Bronchial epithelial cell (primary cell): ENCODE results near the gene CAMK2G. TPM values are rescaled to one million over a fixed set of nuclear protein-coding genes. Genes with fewer than 3 reads are reported as not detected.
"Not testable (repeated sequence)": the region's sequence is repeated elsewhere in the genome, so short reads cannot be mapped to it uniquely, and the experiment has no call there.

Source experiments
- DNase-seq: peaks from one replicate; pipeline ENCODE4 v3.0.0-alpha.2; 2010; ENCODE audit warnings: low read depth
- FAIRE-seq: peaks from 2 replicates; lab custom pipeline; 2011; peaks lifted over from hg19 to GRCh38; lab: Jason Lieb, UNC
- H3K27me3 ChIP-seq: 2 replicates; pipeline ENCODE4 v1.5.1; 2011; ENCODE audit warnings: low read length; ENCODE audit not compliant: control insufficient read depth, insufficient read depth
- H3K36me3 ChIP-seq: 2 replicates; pipeline ENCODE4 v1.5.1; 2011; ENCODE audit warnings: low read length; ENCODE audit not compliant: control insufficient read depth, insufficient read depth
- H3K4me3 ChIP-seq: 2 replicates; pipeline ENCODE4 v1.5.1; 2011; ENCODE audit warnings: mild to moderate bottlenecking, low read depth, low read length, control low read depth
- total RNA-seq: library from RNA; depleted of rRNA; stranded (reverse); fragments of >200 nt; gene quantifications from 2 replicates; pipeline ENCODE4 v1.2.1, GENCODE V29; 2014
- TF ChIP-seq, protein P1 (sequence below): IDR thresholded peaks from 2 replicates; pipeline ENCODE4 v1.5.1; 2011; ENCODE audit warnings: mild to moderate bottlenecking, moderate library complexity, low read length, control low read depth, inconsistent platforms; ENCODE audit not compliant: insufficient read depth, severe bottlenecking

CAMK2G gene
- total RNA-seq, 1 donor from 2014 or later = 13.4 TPM

DNA sequence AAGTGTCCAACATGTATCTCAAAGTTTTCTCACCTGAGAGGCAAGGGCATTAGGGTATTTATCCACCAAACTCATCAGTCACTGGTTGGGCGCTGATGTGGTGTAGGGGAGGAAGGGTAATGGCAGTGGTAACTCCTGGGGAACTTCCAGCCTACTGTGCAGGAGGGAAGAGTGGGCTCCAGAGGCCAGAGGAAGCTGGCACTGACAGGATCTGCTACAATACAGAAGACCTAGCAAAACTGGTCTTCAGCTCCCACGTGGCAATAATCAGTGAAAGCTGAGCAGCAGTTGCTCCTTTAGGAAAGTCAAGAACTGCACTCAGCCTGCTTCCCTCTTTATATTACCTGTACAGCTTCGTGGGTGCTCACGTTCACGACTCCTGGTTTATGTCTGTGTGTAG lies 17.2 kb upstream of the CAMK2G start:
- Histone ChIP-seq H3K27me3 (no peaks in the 10 kb centered on the region), H3K36me3 (no peaks in the 10 kb centered on the region), H3K4me3 (no peak overlapping the region)
- TF ChIP-seq, protein P1, sequence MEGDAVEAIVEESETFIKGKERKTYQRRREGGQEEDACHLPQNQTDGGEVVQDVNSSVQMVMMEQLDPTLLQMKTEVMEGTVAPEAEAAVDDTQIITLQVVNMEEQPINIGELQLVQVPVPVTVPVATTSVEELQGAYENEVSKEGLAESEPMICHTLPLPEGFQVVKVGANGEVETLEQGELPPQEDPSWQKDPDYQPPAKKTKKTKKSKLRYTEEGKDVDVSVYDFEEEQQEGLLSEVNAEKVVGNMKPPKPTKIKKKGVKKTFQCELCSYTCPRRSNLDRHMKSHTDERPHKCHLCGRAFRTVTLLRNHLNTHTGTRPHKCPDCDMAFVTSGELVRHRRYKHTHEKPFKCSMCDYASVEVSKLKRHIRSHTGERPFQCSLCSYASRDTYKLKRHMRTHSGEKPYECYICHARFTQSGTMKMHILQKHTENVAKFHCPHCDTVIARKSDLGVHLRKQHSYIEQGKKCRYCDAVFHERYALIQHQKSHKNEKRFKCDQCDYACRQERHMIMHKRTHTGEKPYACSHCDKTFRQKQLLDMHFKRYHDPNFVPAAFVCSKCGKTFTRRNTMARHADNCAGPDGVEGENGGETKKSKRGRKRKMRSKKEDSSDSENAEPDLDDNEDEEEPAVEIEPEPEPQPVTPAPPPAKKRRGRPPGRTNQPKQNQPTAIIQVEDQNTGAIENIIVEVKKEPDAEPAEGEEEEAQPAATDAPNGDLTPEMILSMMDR = no peak
- DNase-seq (no peak), FAIRE-seq (no peak)

DNA sequence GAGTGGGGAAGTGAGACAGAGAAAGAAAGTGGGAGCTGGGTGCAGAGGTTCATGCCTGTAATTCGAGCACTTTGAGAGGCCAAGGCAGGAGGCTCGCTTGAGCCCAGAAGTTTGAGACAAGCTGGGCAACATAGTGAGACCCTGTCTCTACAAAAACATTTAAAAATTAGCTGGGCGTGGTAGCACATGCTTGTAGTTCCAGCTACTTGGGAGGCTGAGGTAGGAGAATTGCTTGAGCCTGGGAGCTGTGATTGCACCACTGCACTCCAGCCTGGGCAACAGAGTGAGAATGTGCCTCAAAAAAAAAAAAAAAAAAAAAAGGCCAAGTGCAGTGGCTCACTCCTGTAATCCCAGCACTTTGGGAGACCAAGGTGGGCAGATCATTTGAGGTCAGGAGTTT lies 16.5 kb upstream of the CAMK2G start:
- not testable (repeated sequence) for FAIRE-seq, H3K36me3 ChIP-seq, H3K4me3 ChIP-seq, H3K27me3 ChIP-seq, DNase-seq

DNA sequence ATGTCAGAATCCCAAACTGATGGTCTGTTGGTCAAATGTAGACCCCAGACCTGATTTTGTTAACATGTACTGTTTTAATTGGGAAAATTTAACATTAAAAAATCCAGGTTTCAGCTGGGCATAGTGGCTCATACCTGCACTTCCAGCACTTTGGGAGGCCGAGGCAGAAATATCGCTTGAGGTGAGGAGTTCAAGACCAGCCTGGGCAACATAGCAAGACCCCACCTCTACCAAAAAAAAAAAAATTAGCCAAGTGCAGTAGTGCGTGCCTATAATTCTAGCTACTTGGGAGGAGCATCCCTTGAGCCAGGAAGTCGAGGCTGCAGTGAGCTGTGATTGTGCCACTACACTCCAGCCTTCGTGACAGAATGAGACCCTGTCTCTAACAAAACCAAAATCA lies 15.9 kb upstream of the CAMK2G start:
- no peak overlapping the region for H3K4me3 ChIP-seq
- TF ChIP-seq, protein P1 = no peak
- no peak for FAIRE-seq
- no peak for DNase-seq
- no peaks in the 10 kb centered on the region for H3K36me3 ChIP-seq
- no peaks in the 10 kb centered on the region for H3K27me3 ChIP-seq

DNA sequence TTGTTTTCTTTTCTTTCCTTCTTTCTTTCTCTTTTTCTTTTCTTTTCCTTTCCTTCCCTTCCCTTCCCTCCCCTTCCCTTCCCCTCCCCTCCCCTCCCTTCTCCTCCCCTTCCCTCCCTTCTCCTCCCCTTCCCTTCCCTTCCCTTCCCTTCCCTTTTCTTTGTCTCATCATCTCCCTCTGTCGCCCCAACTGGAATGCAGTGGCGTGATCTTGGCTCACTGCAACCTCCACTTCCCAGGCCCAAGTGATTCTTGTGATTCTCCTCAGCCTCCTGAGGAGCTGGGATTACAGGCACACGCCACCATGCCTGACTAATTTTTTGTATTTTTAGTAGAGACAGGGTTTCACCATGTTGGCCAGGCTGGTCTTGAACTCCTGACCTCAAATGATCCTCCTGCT lies 15.1 kb upstream of the CAMK2G start:
- not testable (repeated sequence) for H3K36me3 ChIP-seq, H3K4me3 ChIP-seq, FAIRE-seq, H3K27me3 ChIP-seq
- DNase-seq = peak; percentile 56

- FAIRE-seq = peak; percentile 97
- TF ChIP-seq, protein P1 = no peak
- DNase-seq = peak; percentile 99
- H3K36me3 ChIP-seq = no peaks in the 10 kb centered on the region
- no peaks in the 10 kb centered on the region for H3K27me3 ChIP-seq
- H3K4me3 ChIP-seq = no peak overlapping the region
Observed at GRCh38 chr10:73889014-73889413, 14.7 kb upstream of the CAMK2G start.

DNA sequence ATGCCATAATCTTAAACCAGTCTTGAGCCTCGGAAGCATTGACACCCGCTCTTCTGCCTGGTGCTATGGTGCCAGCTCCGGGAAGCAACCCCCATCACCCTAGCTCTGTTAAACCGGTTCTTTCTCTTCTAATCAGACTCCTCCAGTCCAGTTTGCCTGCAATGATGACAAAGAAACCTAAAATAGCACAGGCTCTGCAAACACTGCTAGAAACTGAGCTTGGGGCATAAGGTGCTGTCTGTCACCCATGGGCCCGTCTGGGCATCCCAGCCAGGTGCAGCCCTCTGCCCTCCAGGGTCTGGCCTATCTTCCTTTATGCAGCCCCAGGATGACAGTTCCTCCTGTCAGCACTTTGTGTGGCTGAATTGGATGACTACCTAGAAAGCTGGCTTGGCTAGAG lies 14.2 kb upstream of the CAMK2G start:
- peak; percentile 94 for DNase-seq
- H3K4me3 ChIP-seq = no peak overlapping the region

More for the DNA sequence above, 14.2 kb upstream of the CAMK2G start:
- TF ChIP-seq, protein P1 = no peak
- H3K27me3 ChIP-seq = no peaks in the 10 kb centered on the region
- no peak for FAIRE-seq
- no peaks in the 10 kb centered on the region for H3K36me3 ChIP-seq
